Neural crest cell (in vitro differentiated cells): ENCODE measurements around the gene TENM3. TPM values are rescaled to one million over a fixed set of nuclear protein-coding genes. Genes with fewer than 3 reads are reported as not detected.

ENCODE experiments used
- DNase-seq: peaks from one replicate; pipeline ENCODE4 v3.0.0; 2021; ENCODE audit warnings: low read depth, mixed read lengths, low spot score
- H3K27ac Mint-ChIP-seq: one replicate; pipeline ENCODE4 v1.8.0; 2021; ENCODE audit warnings: mild to moderate bottlenecking, mixed read lengths; ENCODE audit not compliant: unreplicated experiment
- H3K27me3 Mint-ChIP-seq: 2 replicates; pipeline ENCODE4 v1.8.0; 2021; ENCODE audit warnings: low read depth, mild to moderate bottlenecking, mixed read lengths
- H3K36me3 Mint-ChIP-seq: 2 replicates; pipeline ENCODE4 v1.8.0; 2021; ENCODE audit warnings: low read depth, mild to moderate bottlenecking, mixed read lengths
- H3K4me1 Mint-ChIP-seq: 2 replicates; pipeline ENCODE4 v1.8.0; 2021; ENCODE audit warnings: mixed read lengths
- H3K4me3 Mint-ChIP-seq: one replicate; pipeline ENCODE4 v1.8.0; 2021; ENCODE audit warnings: mild to moderate bottlenecking, mixed read lengths
- H3K9me3 Mint-ChIP-seq: 2 replicates; pipeline ENCODE4 v1.8.0; 2021; ENCODE audit warnings: mixed read lengths
- CTCF ChIP-seq: fragments of 200-600 bp; sonication (generic); conservative IDR thresholded peaks from 2 replicates; pipeline ENCODE4 v1.5.0; 2021; ENCODE audit warnings: antibody characterized with exemption, mild to moderate bottlenecking
- total RNA-seq: library from RNA; stranded (reverse); gene quantifications from 2 replicates; pipeline ENCODE4 v1.2.1, GENCODE V29; 2021

TENM3 gene
- total RNA-seq, 1 donor from 2014 or later: 43.9 TPM

GRCh38 chr4:182205306-182205705 lies 37.9 kb upstream of the TENM3 start:
- Mint-ChIP-seq H3K27me3 (no peaks in the 10 kb centered on the region), H3K4me3 (no peak overlapping the region), H3K9me3 (no peaks in the 10 kb centered on the region), H3K36me3 (peaks cover 12% of the 10 kb centered on the region), H3K27ac (no peak overlapping the region), H3K4me1 (peaks cover 61% of the 10 kb centered on the region)
- TF ChIP-seq CTCF: no peak
- no peak for DNase-seq

GRCh38 chr4:182206266-182206665 lies 36.9 kb upstream of the TENM3 start:
- no peak overlapping the region for H3K27ac Mint-ChIP-seq
- H3K36me3 Mint-ChIP-seq: peaks cover 15% of the 10 kb centered on the region
- no peak overlapping the region for H3K4me3 Mint-ChIP-seq
- H3K9me3 Mint-ChIP-seq: no peaks in the 10 kb centered on the region
- no peak for TF ChIP-seq CTCF
- no peak for DNase-seq
- H3K4me1 Mint-ChIP-seq: peaks cover 60% of the 10 kb centered on the region
- no peaks in the 10 kb centered on the region for H3K27me3 Mint-ChIP-seq

GRCh38 chr4:182206916-182207315 lies 36.3 kb upstream of the TENM3 start:
- Mint-ChIP-seq H3K27ac (no peak overlapping the region), H3K36me3 (peaks cover 15% of the 10 kb centered on the region), H3K4me3 (peak overlapping the region; percentile 42), H3K27me3 (no peaks in the 10 kb centered on the region), H3K4me1 (peaks cover 58% of the 10 kb centered on the region), H3K9me3 (no peaks in the 10 kb centered on the region)
- DNase-seq: no peak
- TF ChIP-seq CTCF: no peak

- no peak overlapping the region for H3K4me3 Mint-ChIP-seq
- peaks cover 13% of the 10 kb centered on the region for H3K36me3 Mint-ChIP-seq
- no peak for DNase-seq
- no peaks in the 10 kb centered on the region for H3K9me3 Mint-ChIP-seq
- no peak for TF ChIP-seq CTCF
- H3K27me3 Mint-ChIP-seq: no peaks in the 10 kb centered on the region
- peaks cover 67% of the 10 kb centered on the region for H3K4me1 Mint-ChIP-seq
- no peak overlapping the region for H3K27ac Mint-ChIP-seq
Measured at GRCh38 chr4:182207830-182208396, 35.3 kb upstream of the TENM3 start.

GRCh38 chr4:182208526-182209050 lies 34.6 kb upstream of the TENM3 start:
- TF ChIP-seq CTCF: no peak
- DNase-seq: no peak
- peaks cover 12% of the 10 kb centered on the region for H3K36me3 Mint-ChIP-seq
- no peak overlapping the region for H3K27ac Mint-ChIP-seq
- no peaks in the 10 kb centered on the region for H3K27me3 Mint-ChIP-seq
- H3K4me1 Mint-ChIP-seq: peaks cover 69% of the 10 kb centered on the region
- H3K9me3 Mint-ChIP-seq: no peaks in the 10 kb centered on the region
- H3K4me3 Mint-ChIP-seq: no peak overlapping the region
